SK-N-SH (cell line): ENCODE results near the gene MUC2. TPM values are rescaled to one million over a fixed set of nuclear protein-coding genes. Genes with fewer than 3 reads are reported as not detected.

Experiments
- CTCF ChIA-PET: fragments of 300-600, 350-600 bp; formaldehyde crosslinking; extraction: SDS; loops from one replicate; lab custom pipeline; 2021; lab: Yijun Ruan, JAX
- POLR2A ChIA-PET: fragments of 350-600 bp; sonication (Branson Sonifier 250); formaldehyde crosslinking; extraction: SDS; loops from one replicate; lab custom pipeline; 2020; ENCODE audit warnings: antibody characterized with exemption, inconsistent platforms; lab: Yijun Ruan, JAX
- DNase-seq: peaks from one replicate; pipeline ENCODE4 v3.0.0; 2012
- H2AFZ ChIP-seq: fragments of 200-600 bp; sonication (generic); 2 replicates; pipeline ENCODE4 v1.8.1; 2016; ENCODE audit warnings: antibody characterized with exemption, mild to moderate bottlenecking, low read depth
- H3F3A ChIP-seq: fragments of 200-600 bp; sonication (generic); replicated peaks from 2 replicates; pipeline ENCODE3; 2016; ENCODE audit warnings: antibody characterized with exemption, mild to moderate bottlenecking; ENCODE audit not compliant: insufficient read depth
- H3K27ac ChIP-seq, 2 experiments: fragments of 200-500 bp in 1 of 2; fragments of 200-600 bp in 1 of 2; sonication (Bioruptor generic) in 1 of 2; sonication (generic), shearing (Covaris generic) in 1 of 2; 2 replicates each; pipeline versions ENCODE4 v1.5.1 to v1.6.1; 2014 to 2016; ENCODE audit warnings: low read depth in 2 of 2, inconsistent platforms in 1 of 2, low read length in 1 of 2, mild to moderate bottlenecking in 1 of 2, mixed read lengths in 1 of 2
- H3K27me3 ChIP-seq: fragments of 200-600 bp; sonication (generic), shearing (Covaris generic); 2 replicates; pipeline ENCODE4 v1.6.1; 2016; ENCODE audit warnings: mixed run types; ENCODE audit not compliant: insufficient read depth
- H3K36me3 ChIP-seq, 2 experiments: fragments of 200-500 bp in 1 of 2; fragments of 200-600 bp in 1 of 2; sonication (Bioruptor generic) in 1 of 2; sonication (generic) in 1 of 2; replicated peaks in 1 of 2; 2 replicates each; pipeline versions ENCODE3 to v1.5.1; 2014 to 2016; ENCODE audit warnings: low read length in 1 of 2, mild to moderate bottlenecking in 1 of 2; ENCODE audit not compliant: insufficient read depth in 2 of 2, control insufficient read depth in 1 of 2
- H3K4me1 ChIP-seq, 2 experiments: fragments of 200-500 bp in 1 of 2; fragments of 200-600 bp in 1 of 2; sonication (Bioruptor generic) in 1 of 2; sonication (generic), shearing (Covaris generic) in 1 of 2; 2 replicates each; pipeline versions ENCODE4 v1.5.1 to v1.6.1; 2014 to 2016; ENCODE audit warnings: low read depth in 1 of 2, low read length in 1 of 2, mixed run types in 1 of 2; ENCODE audit not compliant: insufficient read depth in 2 of 2, control insufficient read depth in 1 of 2
- H3K4me2 ChIP-seq: fragments of 200-600 bp; sonication (generic), shearing (Covaris generic); 2 replicates; pipeline ENCODE4 v1.6.1; 2017; ENCODE audit warnings: mixed run types
- H3K4me3 ChIP-seq, 2 experiments: fragments of 200-500 bp in 1 of 2; fragments of 200-600 bp in 1 of 2; sonication (Bioruptor generic) in 1 of 2; sonication (generic), shearing (Covaris generic) in 1 of 2; 2 replicates each; pipeline versions ENCODE4 v1.5.1 to v1.8.1; 2014 to 2016; ENCODE audit warnings: low read depth in 2 of 2, inconsistent platforms in 1 of 2, low read length in 1 of 2, mild to moderate bottlenecking in 1 of 2, mixed read lengths in 1 of 2, moderate library complexity in 1 of 2
- H3K79me2 ChIP-seq: fragments of 200-600 bp; sonication (generic); 2 replicates; pipeline ENCODE4 v1.8.1; 2017; ENCODE audit warnings: mild to moderate bottlenecking; ENCODE audit not compliant: insufficient read depth
- H3K9ac ChIP-seq: fragments of 200-600 bp; sonication (generic); 2 replicates; pipeline ENCODE4 v1.6.1; 2017; ENCODE audit warnings: mixed run types
- H3K9me2 ChIP-seq: fragments of 200-600 bp; sonication (generic); 2 replicates; pipeline ENCODE4 v1.6.1; 2017; ENCODE audit warnings: mixed run types
- H3K9me3 ChIP-seq: fragments of 200-600 bp; sonication (generic); 2 replicates; pipeline ENCODE4 v1.6.1; 2017; ENCODE audit warnings: mixed run types, mild to moderate bottlenecking, moderate library complexity
- H4K20me1 ChIP-seq: fragments of 200-600 bp; sonication (generic); 2 replicates; pipeline ENCODE4 v1.6.1; 2017; ENCODE audit warnings: mild to moderate bottlenecking, mixed run types; ENCODE audit not compliant: insufficient read depth
- CTCF ChIP-seq: fragments of 200-600 bp; sonication (generic); IDR thresholded peaks from 2 replicates; pipeline ENCODE4 v1.6.1; 2017; ENCODE audit warnings: antibody characterized with exemption, mild to moderate bottlenecking, moderate library complexity
- EZH2phosphoT487 ChIP-seq: fragments of 200-600 bp; sonication (generic); IDR thresholded peaks from 2 replicates; pipeline ENCODE4 v1.6.1; 2017; ENCODE audit warnings: low read depth, mixed run types, mild to moderate bottlenecking, antibody characterized with exemption, moderate library complexity, borderline replicate concordance
- FOXJ3 ChIP-seq: sonication (generic); formaldehyde crosslinking; IDR thresholded peaks from 2 replicates; pipeline ENCODE4 v1.5.1; 2020; ENCODE audit warnings: mild to moderate bottlenecking, missing genetic modification reagents
- FOXM1 ChIP-seq: IDR thresholded peaks from 2 replicates; pipeline ENCODE4 v1.4.0; 2012; ENCODE audit warnings: low read depth, mild to moderate bottlenecking
- GABPA ChIP-seq: IDR thresholded peaks from 2 replicates; pipeline ENCODE4 v1.4.0; 2012; ENCODE audit warnings: low read depth, mild to moderate bottlenecking
- MAX ChIP-seq: IDR thresholded peaks from 2 replicates; pipeline ENCODE4 v1.4.0; 2012; ENCODE audit warnings: low read depth
- MEF2A ChIP-seq: IDR thresholded peaks from 2 replicates; pipeline ENCODE4 v1.4.0; 2012; ENCODE audit warnings: low read depth, borderline replicate concordance
- NFIC ChIP-seq: IDR thresholded peaks from 2 replicates; pipeline ENCODE4 v1.4.0; 2012; ENCODE audit warnings: borderline replicate concordance
- NRF1 ChIP-seq: IDR thresholded peaks from 2 replicates; pipeline ENCODE4 v1.6.1; 2012; ENCODE audit warnings: low read depth, mild to moderate bottlenecking, low read length
- RAD21 ChIP-seq: IDR thresholded peaks from 2 replicates; pipeline ENCODE4 v1.6.1; 2012; ENCODE audit warnings: mild to moderate bottlenecking, low read length
- RCOR1 ChIP-seq: fragments of 150-350 bp; IDR thresholded peaks from 2 replicates; pipeline ENCODE4 v1.6.1; 2017; ENCODE audit warnings: antibody characterized with exemption, low read length
- RFX5 ChIP-seq: IDR thresholded peaks from 2 replicates; pipeline ENCODE4 v1.6.1; 2012; ENCODE audit warnings: mild to moderate bottlenecking, improper control_type of control experiment, low read length
- RXRA ChIP-seq: IDR thresholded peaks from 2 replicates; pipeline ENCODE4 v1.4.0; 2012; ENCODE audit warnings: low read depth, mild to moderate bottlenecking, borderline replicate concordance
- SIN3A ChIP-seq: IDR thresholded peaks from 2 replicates; pipeline ENCODE4 v1.6.1; 2012; ENCODE audit warnings: low read depth, mild to moderate bottlenecking, low read length, moderate library complexity, borderline replicate concordance
- SMC3 ChIP-seq: IDR thresholded peaks from 2 replicates; pipeline ENCODE4 v1.6.1; 2012; ENCODE audit warnings: low read depth, low read length, improper control_type of control experiment
- TAF1 ChIP-seq: IDR thresholded peaks from 2 replicates; pipeline ENCODE4 v1.6.1; 2012; ENCODE audit warnings: low read depth, mild to moderate bottlenecking, low read length, moderate library complexity, borderline replicate concordance
- TCF12 ChIP-seq: IDR thresholded peaks from 2 replicates; pipeline ENCODE4 v1.4.0; 2012
- USF2 ChIP-seq: fragments of 150-350 bp; IDR thresholded peaks from 2 replicates; pipeline ENCODE4 v1.6.1; 2017; ENCODE audit warnings: antibody characterized with exemption, low read length, low read depth, borderline replicate concordance
- YY1 ChIP-seq: IDR thresholded peaks from 2 replicates; pipeline ENCODE4 v1.4.0; 2012; ENCODE audit warnings: low read depth, mild to moderate bottlenecking
- WGBS: methylation state at CpG from one replicate; pipeline ENCODE4 v1.1.6; 2017; ENCODE audit warnings: low lambda C conversion rate; 5-methylcytosine and 5-hydroxymethylcytosine counted together
- polyA plus RNA-seq, 3 experiments: library from polyadenylated mRNA; depleted of rRNA; stranded (reverse); fragments of >200 nt; gene quantifications; 2 replicates each; pipeline ENCODE4 v1.2.3, GENCODE V29; 2012
- TF ChIP-seq, protein P1 (sequence below): IDR thresholded peaks from 2 replicates; pipeline ENCODE4 v1.6.1; 2012; ENCODE audit warnings: mild to moderate bottlenecking, low read depth, low read length, moderate library complexity
- TF ChIP-seq, protein P2 (sequence below): IDR thresholded peaks from 2 replicates; pipeline ENCODE4 v1.4.0; 2012; ENCODE audit warnings: low read depth, borderline replicate concordance

MUC2 gene
- polyA plus RNA-seq, 1 of the 3 experiments (the other 2 are of a cell fraction), result not detected

DNA sequence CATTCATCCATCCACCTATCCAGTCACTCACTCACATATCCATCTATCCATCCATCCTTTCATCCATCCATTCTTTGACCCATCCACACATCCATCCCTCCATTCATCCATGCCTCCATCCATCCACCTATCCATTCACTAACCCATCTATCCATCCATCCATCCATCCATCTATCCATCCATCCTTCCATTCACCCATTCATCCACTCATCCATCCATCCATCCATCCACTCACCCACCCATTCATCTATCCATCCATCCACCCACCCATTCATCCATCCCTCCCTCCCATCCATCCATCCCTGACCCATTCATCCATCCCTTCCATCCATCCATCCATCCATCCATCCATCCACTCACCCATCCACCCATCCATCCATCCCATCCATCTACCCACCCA is 4.9 kb upstream of the MUC2 start (continued):
- TF ChIP-seq USF2, result no peak
- TF ChIP-seq FOXJ3 (CRISPR knock-in tag), result no peak
- no peak for TF ChIP-seq NFIC
- TF ChIP-seq SMC3, result no peak
- no peak for TF ChIP-seq MEF2A
- TF ChIP-seq YY1, result no peak
- no peak for TF ChIP-seq TAF1

GRCh38 chr11:1070594-1071462 is 3.8 kb upstream of the MUC2 start:
- TF ChIP-seq TAF1, result no peak
- no peak for TF ChIP-seq GABPA
- TF ChIP-seq EZH2phosphoT487, result no peak
- TF ChIP-seq SIN3A, result no peak
- no peak for TF ChIP-seq RAD21
- no peak for TF ChIP-seq FOXM1
- TF ChIP-seq USF2, result no peak
- no peak for TF ChIP-seq RCOR1
- TF ChIP-seq SMC3, result no peak
- TF ChIP-seq TCF12, result no peak
- TF ChIP-seq NRF1, result no peak
- TF ChIP-seq RXRA, result no peak
- TF ChIP-seq, protein P1, sequence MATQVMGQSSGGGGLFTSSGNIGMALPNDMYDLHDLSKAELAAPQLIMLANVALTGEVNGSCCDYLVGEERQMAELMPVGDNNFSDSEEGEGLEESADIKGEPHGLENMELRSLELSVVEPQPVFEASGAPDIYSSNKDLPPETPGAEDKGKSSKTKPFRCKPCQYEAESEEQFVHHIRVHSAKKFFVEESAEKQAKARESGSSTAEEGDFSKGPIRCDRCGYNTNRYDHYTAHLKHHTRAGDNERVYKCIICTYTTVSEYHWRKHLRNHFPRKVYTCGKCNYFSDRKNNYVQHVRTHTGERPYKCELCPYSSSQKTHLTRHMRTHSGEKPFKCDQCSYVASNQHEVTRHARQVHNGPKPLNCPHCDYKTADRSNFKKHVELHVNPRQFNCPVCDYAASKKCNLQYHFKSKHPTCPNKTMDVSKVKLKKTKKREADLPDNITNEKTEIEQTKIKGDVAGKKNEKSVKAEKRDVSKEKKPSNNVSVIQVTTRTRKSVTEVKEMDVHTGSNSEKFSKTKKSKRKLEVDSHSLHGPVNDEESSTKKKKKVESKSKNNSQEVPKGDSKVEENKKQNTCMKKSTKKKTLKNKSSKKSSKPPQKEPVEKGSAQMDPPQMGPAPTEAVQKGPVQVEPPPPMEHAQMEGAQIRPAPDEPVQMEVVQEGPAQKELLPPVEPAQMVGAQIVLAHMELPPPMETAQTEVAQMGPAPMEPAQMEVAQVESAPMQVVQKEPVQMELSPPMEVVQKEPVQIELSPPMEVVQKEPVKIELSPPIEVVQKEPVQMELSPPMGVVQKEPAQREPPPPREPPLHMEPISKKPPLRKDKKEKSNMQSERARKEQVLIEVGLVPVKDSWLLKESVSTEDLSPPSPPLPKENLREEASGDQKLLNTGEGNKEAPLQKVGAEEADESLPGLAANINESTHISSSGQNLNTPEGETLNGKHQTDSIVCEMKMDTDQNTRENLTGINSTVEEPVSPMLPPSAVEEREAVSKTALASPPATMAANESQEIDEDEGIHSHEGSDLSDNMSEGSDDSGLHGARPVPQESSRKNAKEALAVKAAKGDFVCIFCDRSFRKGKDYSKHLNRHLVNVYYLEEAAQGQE, result no peak
- no peak for TF ChIP-seq CTCF
- no peak for TF ChIP-seq RFX5
- TF ChIP-seq, protein P2, sequence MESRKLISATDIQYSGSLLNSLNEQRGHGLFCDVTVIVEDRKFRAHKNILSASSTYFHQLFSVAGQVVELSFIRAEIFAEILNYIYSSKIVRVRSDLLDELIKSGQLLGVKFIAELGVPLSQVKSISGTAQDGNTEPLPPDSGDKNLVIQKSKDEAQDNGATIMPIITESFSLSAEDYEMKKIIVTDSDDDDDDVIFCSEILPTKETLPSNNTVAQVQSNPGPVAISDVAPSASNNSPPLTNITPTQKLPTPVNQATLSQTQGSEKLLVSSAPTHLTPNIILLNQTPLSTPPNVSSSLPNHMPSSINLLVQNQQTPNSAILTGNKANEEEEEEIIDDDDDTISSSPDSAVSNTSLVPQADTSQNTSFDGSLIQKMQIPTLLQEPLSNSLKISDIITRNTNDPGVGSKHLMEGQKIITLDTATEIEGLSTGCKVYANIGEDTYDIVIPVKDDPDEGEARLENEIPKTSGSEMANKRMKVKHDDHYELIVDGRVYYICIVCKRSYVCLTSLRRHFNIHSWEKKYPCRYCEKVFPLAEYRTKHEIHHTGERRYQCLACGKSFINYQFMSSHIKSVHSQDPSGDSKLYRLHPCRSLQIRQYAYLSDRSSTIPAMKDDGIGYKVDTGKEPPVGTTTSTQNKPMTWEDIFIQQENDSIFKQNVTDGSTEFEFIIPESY, result no peak
- TF ChIP-seq MAX, result no peak
- Histone ChIP-seq H3K9ac (no peak overlapping the region), H3F3A (no peaks in the 10 kb centered on the region), H3K79me2 (no peaks in the 10 kb centered on the region), H3K27ac (no peak overlapping the region), H3K4me1 (peaks cover 0 to 5% of the 10 kb centered on the region in 2 experiments; a peak in 1 of 4 replicates), H3K36me3 (no peaks in the 10 kb centered on the region), H3K4me3 (no peak overlapping the region), H2AFZ (no peak overlapping the region), H3K27me3 (no peaks in the 10 kb centered on the region; the same call in 1 of the 2 replicates), H3K4me2 (no peak overlapping the region), H3K9me3 (no peaks in the 10 kb centered on the region), H3K9me2 (no peaks in the 10 kb centered on the region), H4K20me1 (no peaks in the 10 kb centered on the region)
- ChIA-PET CTCF (interaction anchor here (1.4 kb wide), 1 partner anchor 20 kb away, joined by 6 read pairs; no protein-coding TSS in a partner anchor), POLR2A (no interaction called here)
- 45% methylated on average over 3 of the region's 9 CpGs for WGBS
- no peak for DNase-seq
